GM12878 (cell line): ENCODE results near the gene EEPD1.

Source experiments
- EZH2 ChIP-seq: IDR thresholded peaks from 2 replicates; pipeline ENCODE4 v1.6.1; 2012; ENCODE audit warnings: low read depth, mild to moderate bottlenecking, control low read depth, inconsistent platforms, low read length, borderline replicate concordance; ENCODE audit not compliant: control insufficient read depth
- JUNB ChIP-seq: IDR thresholded peaks from 2 replicates; pipeline ENCODE4 v1.6.1; 2016; ENCODE audit warnings: antibody characterized with exemption, mild to moderate bottlenecking
- MEF2A ChIP-seq: IDR thresholded peaks from 2 replicates; pipeline ENCODE4 v1.6.1; 2011; ENCODE audit warnings: low read depth, mild to moderate bottlenecking, low read length, moderate library complexity; ENCODE audit not compliant: insufficient read depth
- NRF1 ChIP-seq: conservative IDR thresholded peaks from 2 replicates; pipeline ENCODE4 v1.6.1; 2011; ENCODE audit warnings: mild to moderate bottlenecking, low read depth, low read length, improper control_type of control experiment
- POLR2A ChIP-seq: IDR thresholded peaks from 2 replicates; pipeline ENCODE4 v1.6.1; 2011; ENCODE audit warnings: low read depth, mild to moderate bottlenecking, low read length
- RAD21 ChIP-seq: IDR thresholded peaks from 2 replicates; pipeline ENCODE4 v1.6.1; 2011; ENCODE audit warnings: mild to moderate bottlenecking, low read depth, low read length, moderate library complexity; ENCODE audit not compliant: insufficient read depth
- RBBP5 ChIP-seq: fragments of 200-600 bp; sonication (generic); conservative IDR thresholded peaks from 2 replicates; pipeline ENCODE4 v1.6.1; 2016
- TARDBP ChIP-seq: IDR thresholded peaks from 2 replicates; pipeline ENCODE4 v1.6.1; 2016; ENCODE audit warnings: borderline replicate concordance
- TCF7 ChIP-seq: IDR thresholded peaks from 2 replicates; pipeline ENCODE4 v1.6.1; 2014; ENCODE audit warnings: antibody characterized with exemption, borderline replicate concordance
- ZSCAN29 ChIP-seq: fragments of 450-650 bp; IDR thresholded peaks from 2 replicates; pipeline ENCODE4 v1.6.1; 2017; ENCODE audit warnings: mild to moderate bottlenecking, moderate library complexity
- TF ChIP-seq, protein P1 (sequence below), 3 experiments: IDR thresholded peaks in 2 of 3; conservative IDR thresholded peaks in 1 of 3; 2 replicates each; pipeline ENCODE4 v1.5.1; 2011; ENCODE audit warnings: low read depth in 3 of 3, low read length in 3 of 3, mild to moderate bottlenecking in 3 of 3, control low read depth in 2 of 3, moderate library complexity in 2 of 3, inconsistent platforms in 1 of 3, mixed read lengths in 1 of 3; ENCODE audit not compliant: control insufficient read depth in 2 of 3, insufficient read depth in 1 of 3; ENCODE audit errors: extremely low read depth in 1 of 3
- TF ChIP-seq, protein P2 (sequence below): IDR thresholded peaks from 2 replicates; pipeline ENCODE4 v1.6.1; 2011; ENCODE audit warnings: low read depth, low read length, improper control_type of control experiment, borderline replicate concordance
- TF ChIP-seq, protein P3 (sequence below): IDR thresholded peaks from 2 replicates; pipeline ENCODE4 v1.6.1; 2012; ENCODE audit warnings: low read length, inconsistent platforms
- TF ChIP-seq, protein P4 (sequence below): fragments of 450-650 bp; IDR thresholded peaks from 2 replicates; pipeline ENCODE4 v1.6.1; 2017; ENCODE audit warnings: mild to moderate bottlenecking, moderate library complexity

DNA sequence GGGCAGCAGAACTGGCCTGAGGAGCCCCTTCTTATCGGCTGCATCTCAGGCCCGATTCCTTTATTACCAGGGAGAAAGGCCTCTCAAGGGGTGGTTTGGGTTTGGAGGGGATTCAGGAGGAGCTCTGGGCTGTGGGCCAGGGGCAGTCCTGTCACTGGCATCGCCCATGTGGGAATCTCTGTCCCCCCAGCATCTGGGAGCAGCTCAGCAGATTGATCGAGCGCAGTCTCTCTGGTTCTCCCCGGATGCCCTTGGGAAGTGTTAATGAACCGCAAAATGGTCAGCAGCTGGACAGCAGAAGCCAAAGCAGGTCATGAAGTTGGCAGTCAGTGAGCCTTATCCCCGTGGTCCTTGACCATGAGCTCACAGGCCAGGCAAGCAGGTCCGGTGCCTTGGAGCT lies 132.2 kb downstream of the EEPD1 start:
- no peak for TF ChIP-seq TARDBP
- no peak for TF ChIP-seq JUNB
- no peak for TF ChIP-seq RAD21
- TF ChIP-seq, protein P1, sequence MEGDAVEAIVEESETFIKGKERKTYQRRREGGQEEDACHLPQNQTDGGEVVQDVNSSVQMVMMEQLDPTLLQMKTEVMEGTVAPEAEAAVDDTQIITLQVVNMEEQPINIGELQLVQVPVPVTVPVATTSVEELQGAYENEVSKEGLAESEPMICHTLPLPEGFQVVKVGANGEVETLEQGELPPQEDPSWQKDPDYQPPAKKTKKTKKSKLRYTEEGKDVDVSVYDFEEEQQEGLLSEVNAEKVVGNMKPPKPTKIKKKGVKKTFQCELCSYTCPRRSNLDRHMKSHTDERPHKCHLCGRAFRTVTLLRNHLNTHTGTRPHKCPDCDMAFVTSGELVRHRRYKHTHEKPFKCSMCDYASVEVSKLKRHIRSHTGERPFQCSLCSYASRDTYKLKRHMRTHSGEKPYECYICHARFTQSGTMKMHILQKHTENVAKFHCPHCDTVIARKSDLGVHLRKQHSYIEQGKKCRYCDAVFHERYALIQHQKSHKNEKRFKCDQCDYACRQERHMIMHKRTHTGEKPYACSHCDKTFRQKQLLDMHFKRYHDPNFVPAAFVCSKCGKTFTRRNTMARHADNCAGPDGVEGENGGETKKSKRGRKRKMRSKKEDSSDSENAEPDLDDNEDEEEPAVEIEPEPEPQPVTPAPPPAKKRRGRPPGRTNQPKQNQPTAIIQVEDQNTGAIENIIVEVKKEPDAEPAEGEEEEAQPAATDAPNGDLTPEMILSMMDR (IDR thresholded peaks at IDR 0.05 in 2 of 3, conservative IDR thresholded peaks at IDR 0.05 in 1 of 3; ENCODE audit: control insufficient read depth in 2 of 3, extremely low read depth in 1 of 3, insufficient read depth in 1 of 3, low read depth in 3 of 3, low read length in 3 of 3) = no peak
- TF ChIP-seq, protein P2, sequence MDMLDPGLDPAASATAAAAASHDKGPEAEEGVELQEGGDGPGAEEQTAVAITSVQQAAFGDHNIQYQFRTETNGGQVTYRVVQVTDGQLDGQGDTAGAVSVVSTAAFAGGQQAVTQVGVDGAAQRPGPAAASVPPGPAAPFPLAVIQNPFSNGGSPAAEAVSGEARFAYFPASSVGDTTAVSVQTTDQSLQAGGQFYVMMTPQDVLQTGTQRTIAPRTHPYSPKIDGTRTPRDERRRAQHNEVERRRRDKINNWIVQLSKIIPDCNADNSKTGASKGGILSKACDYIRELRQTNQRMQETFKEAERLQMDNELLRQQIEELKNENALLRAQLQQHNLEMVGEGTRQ = no peak
- TF ChIP-seq TCF7 = no peak
- no peak for TF ChIP-seq NRF1
- TF ChIP-seq MEF2A = no peak
- no peak for TF ChIP-seq EZH2
- no peak for TF ChIP-seq POLR2A
- no peak for TF ChIP-seq RBBP5
- TF ChIP-seq, protein P3, sequence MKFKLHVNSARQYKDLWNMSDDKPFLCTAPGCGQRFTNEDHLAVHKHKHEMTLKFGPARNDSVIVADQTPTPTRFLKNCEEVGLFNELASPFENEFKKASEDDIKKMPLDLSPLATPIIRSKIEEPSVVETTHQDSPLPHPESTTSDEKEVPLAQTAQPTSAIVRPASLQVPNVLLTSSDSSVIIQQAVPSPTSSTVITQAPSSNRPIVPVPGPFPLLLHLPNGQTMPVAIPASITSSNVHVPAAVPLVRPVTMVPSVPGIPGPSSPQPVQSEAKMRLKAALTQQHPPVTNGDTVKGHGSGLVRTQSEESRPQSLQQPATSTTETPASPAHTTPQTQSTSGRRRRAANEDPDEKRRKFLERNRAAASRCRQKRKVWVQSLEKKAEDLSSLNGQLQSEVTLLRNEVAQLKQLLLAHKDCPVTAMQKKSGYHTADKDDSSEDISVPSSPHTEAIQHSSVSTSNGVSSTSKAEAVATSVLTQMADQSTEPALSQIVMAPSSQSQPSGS = no peak
- TF ChIP-seq, protein P4, sequence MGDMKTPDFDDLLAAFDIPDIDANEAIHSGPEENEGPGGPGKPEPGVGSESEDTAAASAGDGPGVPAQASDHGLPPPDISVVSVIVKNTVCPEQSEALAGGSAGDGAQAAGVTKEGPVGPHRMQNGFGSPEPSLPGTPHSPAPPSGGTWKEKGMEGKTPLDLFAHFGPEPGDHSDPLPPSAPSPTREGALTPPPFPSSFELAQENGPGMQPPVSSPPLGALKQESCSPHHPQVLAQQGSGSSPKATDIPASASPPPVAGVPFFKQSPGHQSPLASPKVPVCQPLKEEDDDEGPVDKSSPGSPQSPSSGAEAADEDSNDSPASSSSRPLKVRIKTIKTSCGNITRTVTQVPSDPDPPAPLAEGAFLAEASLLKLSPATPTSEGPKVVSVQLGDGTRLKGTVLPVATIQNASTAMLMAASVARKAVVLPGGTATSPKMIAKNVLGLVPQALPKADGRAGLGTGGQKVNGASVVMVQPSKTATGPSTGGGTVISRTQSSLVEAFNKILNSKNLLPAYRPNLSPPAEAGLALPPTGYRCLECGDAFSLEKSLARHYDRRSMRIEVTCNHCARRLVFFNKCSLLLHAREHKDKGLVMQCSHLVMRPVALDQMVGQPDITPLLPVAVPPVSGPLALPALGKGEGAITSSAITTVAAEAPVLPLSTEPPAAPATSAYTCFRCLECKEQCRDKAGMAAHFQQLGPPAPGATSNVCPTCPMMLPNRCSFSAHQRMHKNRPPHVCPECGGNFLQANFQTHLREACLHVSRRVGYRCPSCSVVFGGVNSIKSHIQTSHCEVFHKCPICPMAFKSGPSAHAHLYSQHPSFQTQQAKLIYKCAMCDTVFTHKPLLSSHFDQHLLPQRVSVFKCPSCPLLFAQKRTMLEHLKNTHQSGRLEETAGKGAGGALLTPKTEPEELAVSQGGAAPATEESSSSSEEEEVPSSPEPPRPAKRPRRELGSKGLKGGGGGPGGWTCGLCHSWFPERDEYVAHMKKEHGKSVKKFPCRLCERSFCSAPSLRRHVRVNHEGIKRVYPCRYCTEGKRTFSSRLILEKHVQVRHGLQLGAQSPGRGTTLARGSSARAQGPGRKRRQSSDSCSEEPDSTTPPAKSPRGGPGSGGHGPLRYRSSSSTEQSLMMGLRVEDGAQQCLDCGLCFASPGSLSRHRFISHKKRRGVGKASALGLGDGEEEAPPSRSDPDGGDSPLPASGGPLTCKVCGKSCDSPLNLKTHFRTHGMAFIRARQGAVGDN = no peak
- no peak for TF ChIP-seq ZSCAN29
